Fibroblast of mammary gland (primary cell): ENCODE results near the gene ANKHD1.
"Not testable (repeated sequence)": the region's sequence is repeated elsewhere in the genome, so short reads cannot be mapped to it uniquely, and the experiment has no call there.

ENCODE experiments used
- DNase-seq: peaks from one replicate; pipeline ENCODE4 v3.0.0-alpha.2; 2010; ENCODE audit warnings: low read depth
- H3K4me3 ChIP-seq: 2 replicates; pipeline ENCODE4 v1.5.1; 2011; ENCODE audit warnings: low read depth, mild to moderate bottlenecking, low read length, moderate library complexity; ENCODE audit not compliant: control insufficient read depth
- CTCF ChIP-seq: conservative IDR thresholded peaks from 2 replicates; pipeline ENCODE4 v1.5.1; 2011; ENCODE audit warnings: low read depth, low read length, inconsistent platforms; ENCODE audit not compliant: control insufficient read depth, insufficient read depth

Gene ANKHD1

GRCh38 chr5:140423609-140424008 is 22.0 kb downstream of the ANKHD1 start:
- TF ChIP-seq CTCF, result no peak
- DNase-seq, result no peak
- no peak overlapping the region for H3K4me3 ChIP-seq

- no peak overlapping the region for H3K4me3 ChIP-seq
- TF ChIP-seq CTCF, result no peak
- DNase-seq, result no peak
These were observed 22.5 kb downstream of the ANKHD1 start for GRCh38 chr5:140424135-140424534.

- not testable (repeated sequence) for H3K4me3 ChIP-seq, DNase-seq
These were observed 26.1 kb downstream of the ANKHD1 start for GRCh38 chr5:140427726-140428125.

- DNase-seq, result no peak
- no peak overlapping the region for H3K4me3 ChIP-seq
- TF ChIP-seq CTCF, result no peak
These were observed 28.1 kb downstream of the ANKHD1 start for GRCh38 chr5:140429724-140430123.

GRCh38 chr5:140432212-140432611 is 30.6 kb downstream of the ANKHD1 start:
- no peak for TF ChIP-seq CTCF
- H3K4me3 ChIP-seq, result no peak overlapping the region
- DNase-seq, result no peak

- TF ChIP-seq CTCF, result no peak
- H3K4me3 ChIP-seq, result no peak overlapping the region
- no peak for DNase-seq
These were observed 31.3 kb downstream of the ANKHD1 start for GRCh38 chr5:140432916-140433315.

- not testable (repeated sequence) for DNase-seq, H3K4me3 ChIP-seq
These were observed 55.7 kb downstream of the ANKHD1 start for GRCh38 chr5:140457368-140457767.

- no peak for DNase-seq
- no peak overlapping the region for H3K4me3 ChIP-seq
- TF ChIP-seq CTCF, result no peak
These were observed 65.5 kb downstream of the ANKHD1 start for GRCh38 chr5:140466981-140467742.
